M059J (cell line): ENCODE results near the gene GRK5. TPM values are rescaled to one million over a fixed set of nuclear protein-coding genes. Genes with fewer than 3 reads are reported as not detected.
"Not testable (repeated sequence)": the region's sequence is repeated elsewhere in the genome, so short reads cannot be mapped to it uniquely, and the experiment has no call there.

Experiments
- DNase-seq: peaks from one replicate; pipeline ENCODE4 v3.0.0-alpha.2; 2012; ENCODE audit warnings: low read depth
- total RNA-seq: library from RNA; depleted of rRNA; stranded (reverse); fragments of >200 nt; shearing (Covaris generic); gene quantifications from 2 replicates; pipeline ENCODE4 v1.2.3, GENCODE V29; 2014

Gene GRK5
- total RNA-seq, 1 experiment from 2014 or later = 4.4 TPM

DNA sequence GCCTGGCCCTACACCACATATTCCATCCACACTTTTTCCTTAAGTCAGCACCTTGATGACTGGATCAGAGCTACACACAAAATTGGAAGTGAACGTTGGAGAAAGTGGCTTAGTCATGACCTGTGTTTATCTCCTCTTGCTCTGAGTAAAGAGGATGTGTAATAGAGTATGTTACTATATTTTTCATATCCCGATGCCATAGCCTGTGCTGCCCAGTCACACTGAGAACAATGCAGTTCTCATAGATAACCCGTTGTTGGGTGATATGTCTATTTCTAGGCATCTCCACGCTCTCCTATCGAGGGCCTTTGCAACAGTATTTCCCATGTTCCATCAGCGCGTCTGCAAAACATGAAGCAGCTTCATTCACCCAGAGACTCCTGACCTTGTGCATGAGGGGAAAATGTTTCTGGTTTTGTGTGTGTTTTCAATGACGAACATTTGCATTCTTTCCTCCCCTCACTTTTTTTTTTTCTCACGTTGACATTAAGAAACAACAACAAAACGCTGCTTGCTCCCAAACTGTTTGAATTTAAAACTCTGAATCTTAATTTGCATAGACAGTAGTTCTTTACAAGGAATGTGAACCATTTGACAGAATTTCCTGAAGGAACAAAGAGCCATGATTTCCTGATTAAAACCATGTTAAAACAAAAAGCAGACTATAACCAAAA is 43.4 kb downstream of the GRK5 start:
- DNase-seq = peak; percentile 92

DNA sequence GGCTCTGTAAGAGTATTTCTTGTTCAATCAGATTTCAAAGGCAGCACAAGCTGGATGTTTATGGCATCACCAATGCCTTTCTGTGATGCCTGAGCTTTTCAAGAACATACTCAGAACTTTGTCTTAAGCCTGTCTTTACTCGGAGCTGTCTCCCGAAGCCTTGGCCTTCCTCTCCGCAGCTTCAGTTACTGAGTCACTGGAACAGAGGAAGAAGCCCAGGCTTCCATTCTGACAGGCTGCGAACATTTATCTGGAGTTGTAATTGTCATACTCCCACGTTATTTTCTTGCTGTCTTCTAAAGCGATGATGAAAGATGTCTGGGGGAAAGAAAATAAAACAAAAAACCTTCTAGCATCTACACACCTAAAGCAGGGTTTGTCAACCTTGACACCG is 43.9 kb downstream of the GRK5 start:
- DNase-seq = peak; percentile 36

DNA sequence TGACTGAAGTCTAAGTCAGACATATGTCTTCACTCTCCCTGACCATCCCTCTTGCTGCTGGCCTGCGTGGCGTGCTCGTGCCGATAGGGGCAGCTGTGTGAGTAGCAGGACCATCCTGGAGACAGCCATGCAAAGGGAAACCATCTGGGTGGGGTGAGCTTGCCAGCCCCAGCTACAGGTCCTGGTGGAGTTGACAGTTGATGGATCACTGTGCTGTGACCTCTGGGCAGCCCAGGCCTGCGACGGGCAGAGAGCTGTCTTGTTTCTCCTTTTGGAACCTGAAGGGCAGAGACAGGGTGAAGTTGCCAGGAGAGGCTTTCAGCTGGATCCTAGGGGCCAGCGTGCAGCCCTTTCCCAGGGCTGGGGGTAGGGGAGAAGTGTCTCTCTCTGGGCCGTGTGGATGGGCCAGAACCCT is 44.7 kb downstream of the GRK5 start:
- no peak for DNase-seq

DNA sequence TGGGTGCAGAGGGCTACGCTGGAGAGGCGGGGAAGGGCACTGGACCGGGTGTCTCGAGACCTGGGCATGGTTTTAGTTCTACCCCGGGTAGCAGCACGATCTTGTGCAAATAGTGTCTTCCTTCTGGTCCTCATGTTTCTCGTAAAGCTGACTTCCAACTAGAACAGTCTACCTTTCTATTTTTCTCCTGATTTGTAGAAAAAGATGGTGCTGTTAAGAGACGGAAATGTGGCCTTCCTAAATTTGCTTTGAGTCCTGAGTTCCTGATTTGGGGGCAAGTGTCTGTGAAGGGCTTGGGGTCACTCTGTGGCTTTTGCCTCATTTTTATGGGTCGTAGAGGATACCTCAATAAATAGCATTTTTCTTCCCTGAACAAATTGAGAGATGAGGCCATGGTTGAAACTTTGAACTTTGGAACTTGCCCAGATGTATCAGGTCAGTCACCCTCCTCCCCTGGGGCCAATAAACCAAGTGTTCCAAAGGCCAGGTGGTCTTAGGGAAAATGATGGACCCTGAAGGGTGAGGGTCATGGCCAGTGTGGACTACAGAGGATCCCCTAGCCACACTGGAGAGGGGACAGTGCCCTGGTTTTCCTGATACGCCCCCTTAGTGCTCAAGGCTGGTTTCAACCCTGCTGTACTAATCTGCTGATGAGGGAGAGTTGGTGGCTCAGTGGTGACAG is 45.2 kb downstream of the GRK5 start:
- DNase-seq = no peak

DNA sequence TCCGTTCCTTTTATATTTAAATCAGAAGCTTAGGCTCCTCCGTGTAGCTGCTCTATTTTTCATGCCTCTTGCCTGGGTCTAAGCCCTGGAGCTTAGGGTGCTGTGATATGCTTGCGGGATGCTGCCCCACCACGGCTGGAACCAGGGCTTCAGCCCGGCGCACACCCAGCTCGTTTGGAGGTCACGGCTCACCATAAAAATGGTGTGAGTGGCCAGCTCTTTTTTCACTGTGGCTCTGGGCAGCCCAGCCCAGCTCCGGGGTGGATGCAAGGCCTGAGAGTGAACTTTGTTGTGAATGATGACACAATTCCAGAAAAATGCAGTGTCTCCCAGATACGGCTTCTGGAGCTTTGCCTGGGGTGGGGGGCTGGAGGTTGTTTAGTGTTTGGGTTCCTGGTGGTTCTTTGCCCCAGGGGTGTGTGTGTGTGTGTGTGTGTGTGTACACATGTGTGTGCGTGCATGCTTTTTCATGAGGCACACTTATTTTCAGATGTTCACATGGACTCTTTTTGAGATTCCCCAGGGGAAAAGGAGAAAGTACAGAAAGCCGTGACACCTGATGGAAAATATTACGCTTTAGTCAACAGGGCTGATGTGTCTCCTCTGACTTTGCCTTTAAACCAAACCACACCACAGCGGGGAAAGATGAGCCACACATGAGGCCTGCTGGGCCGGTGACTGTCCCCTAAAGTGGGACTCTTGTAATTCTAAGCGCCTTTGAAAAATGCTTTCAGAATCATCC is 46.2 kb downstream of the GRK5 start:
- DNase-seq = peak; percentile 97

DNA sequence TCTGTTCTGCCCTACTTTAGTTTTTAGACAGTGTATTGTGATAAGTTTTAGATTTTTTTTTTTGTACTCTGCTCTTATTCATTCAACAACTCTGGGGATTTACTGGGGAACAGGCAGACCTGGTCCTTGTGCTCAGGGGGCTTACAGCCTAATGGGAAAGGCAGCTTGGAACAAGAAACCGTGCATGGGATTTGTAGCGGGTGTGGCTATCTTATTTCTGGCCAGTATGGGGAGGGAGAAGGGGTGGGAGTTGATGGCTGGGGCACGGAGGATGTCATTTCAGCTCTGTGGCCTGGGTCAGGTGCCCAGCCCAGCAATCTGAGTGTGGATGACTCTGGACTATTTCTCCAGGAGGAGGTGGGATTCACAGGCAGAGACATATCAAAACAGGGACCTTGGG is 47.0 kb downstream of the GRK5 start:
- no peak for DNase-seq

DNA sequence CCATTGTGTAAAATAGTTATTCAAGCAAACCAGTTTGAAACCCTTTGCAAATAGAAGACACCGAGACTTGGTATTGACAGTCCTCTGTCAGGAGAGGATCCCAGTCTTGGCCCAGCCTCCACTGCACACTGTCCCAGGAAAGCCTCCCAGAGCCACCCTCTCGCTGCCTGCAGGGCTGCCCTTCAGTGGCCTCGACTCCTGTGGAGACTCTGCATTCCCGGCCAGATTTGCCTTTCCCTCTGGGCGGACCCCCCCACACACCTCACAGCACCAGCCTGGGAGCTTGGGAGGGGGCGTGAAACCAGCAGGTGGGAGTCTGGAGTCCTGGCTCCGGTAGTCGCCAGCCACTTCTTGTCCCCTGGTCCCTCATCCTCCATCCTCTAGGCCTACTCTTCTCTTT is 48.7 kb downstream of the GRK5 start:
- no peak for DNase-seq

DNA sequence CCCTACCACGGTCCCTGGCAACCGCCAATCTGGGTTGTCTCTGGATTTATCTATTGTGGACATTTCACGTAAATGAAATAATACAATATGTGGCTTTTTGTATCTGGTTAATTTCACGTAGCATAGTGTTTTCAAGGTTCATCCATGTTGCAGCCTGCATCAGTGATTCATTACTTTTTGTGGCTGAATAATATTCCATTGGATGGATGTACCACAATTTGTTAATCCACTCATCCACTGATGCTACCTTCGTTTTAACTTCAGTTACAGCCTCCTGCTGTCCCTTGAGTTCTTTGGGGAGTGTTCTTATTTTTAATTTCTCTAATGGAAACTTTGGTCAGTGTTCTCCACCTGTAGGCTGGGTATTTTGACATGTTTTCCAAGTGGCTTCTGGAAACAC is 49.5 kb downstream of the GRK5 start:
- DNase-seq = no peak

DNA sequence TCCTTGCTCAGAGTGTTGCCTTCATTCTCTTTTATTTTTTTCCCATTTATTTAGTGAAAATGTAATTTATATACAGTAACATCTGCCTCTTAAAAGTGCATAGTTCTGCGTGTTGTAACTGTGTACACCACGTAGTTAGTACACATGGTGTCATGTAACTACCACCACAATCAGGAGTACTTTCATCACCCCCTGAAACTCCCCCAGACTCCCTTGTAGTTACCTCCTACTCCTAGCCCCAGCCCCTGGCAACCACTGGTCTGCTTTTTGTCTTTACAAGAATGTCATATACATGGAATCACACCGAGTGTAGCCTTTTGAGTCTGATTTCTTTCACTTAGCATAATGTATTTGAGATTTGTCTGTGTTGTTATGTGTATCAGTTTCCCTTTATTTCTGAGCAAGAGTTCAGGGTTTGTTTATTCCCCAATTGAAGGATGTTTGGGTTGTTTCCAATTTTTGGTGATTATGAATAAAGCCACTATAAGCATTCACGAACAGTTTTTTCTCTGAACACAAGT is 50.6 kb downstream of the GRK5 start:
- no peak for DNase-seq

DNA sequence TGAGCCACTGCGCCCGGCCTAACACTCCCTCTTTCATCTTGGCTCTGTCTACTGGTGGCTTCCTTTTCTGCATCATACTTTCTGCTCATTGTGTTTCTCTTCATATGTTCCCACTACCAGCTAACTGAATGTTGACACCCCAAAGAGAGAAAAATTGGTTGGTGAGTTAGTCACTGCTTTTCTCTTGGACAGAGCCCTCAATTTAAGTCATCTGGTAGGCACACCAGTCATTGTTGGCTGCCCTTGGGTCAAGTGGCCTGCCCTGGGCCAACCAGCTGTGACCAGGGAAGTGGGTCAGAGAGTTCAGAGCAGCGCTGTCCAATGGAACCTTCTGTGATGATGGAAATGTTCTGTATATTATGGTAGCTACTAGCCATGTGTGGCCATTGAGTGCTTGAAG is 52.0 kb downstream of the GRK5 start:
- no peak for DNase-seq

DNA sequence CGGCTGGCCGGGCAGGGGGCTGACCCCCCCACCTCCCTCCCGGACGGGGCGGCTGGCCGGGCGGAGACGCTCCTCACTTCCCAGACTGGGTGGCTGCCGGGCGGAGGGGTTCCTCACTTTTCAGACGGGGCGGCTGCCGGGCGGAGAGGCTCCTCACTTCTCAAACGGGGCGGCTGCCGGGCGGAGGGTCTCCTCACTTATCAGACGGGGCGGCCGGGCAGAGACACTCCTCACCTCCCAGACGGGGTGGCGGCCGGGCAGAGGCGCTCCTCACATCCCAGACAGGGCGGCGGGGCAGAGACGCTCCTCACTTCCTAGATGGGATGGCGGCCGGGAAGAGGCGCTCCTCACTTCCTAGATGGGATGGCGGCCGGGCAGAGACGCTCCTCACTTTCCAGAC is 53.6 kb downstream of the GRK5 start:
- not testable (repeated sequence) for DNase-seq

DNA sequence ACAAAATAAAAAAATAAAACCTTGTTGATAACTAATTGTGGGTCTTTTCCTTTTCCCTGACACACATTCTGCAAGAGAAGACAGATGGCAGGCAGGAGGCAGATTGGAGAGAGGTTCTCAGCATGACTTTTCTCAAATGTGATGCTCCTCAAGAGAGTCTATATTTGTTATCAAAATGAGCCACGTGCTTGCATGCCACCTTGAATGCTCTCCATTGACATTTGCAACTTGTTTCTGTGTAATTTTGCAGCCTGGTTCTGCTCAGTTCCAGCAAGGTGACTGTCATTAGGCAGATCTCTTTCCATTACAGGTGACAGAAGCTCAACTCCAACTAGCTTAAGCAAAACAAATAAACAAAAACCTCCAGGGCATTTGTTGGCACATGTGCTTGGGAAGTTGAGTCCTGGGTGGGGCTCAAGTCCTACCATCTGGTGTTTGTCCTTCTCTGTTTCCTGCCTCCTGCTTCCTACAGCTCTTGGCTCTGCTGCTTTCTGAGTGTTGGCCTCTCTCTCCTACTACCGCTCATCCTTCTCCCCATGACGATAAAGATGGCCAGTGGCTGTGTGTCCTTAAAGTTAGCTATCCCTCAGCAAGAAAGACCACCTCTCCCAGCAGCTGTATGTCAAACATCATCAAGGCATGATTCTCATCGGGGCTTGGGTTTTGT is 56.7 kb downstream of the GRK5 start:
- no peak for DNase-seq

DNA sequence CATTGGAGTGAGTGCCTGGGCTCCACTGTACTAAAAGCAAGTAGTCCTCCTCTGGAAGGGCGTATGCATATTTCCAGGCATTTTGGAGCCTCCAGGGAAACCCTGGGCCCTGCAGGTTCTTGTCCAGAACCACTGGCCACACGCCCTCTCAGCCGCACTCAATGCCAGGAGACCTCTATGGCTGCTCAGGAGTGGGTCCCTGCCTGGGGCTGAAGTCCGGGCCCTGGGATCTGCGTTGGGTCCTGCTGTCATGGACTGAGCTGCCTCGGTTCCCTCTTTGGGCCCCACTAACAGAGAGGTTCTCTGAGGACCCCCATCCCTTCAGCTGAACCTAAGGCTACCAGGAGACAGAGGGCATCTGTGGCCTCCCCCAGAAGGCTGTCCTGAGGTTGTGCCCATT is 58.3 kb downstream of the GRK5 start:
- DNase-seq = no peak

DNA sequence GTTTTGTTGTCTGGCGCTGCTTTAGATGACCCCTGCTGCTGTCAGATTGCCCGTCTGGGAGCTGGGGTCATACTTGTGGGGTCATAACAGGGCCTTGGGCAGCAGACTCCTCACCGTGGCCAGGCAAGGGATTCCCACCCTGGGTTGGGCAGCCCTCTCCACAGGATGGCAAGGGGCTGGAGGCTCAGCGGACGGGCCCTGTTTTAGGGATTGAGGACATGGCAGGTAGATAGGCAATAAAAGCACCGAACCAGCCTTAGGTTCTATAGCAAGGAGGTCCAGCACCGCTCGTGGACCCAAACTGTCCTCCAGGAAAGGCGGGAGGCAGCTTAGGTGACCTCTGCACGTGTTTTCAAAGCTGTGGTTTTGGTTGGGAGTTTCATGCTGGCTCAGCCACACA is 60.0 kb downstream of the GRK5 start:
- no peak for DNase-seq

DNA sequence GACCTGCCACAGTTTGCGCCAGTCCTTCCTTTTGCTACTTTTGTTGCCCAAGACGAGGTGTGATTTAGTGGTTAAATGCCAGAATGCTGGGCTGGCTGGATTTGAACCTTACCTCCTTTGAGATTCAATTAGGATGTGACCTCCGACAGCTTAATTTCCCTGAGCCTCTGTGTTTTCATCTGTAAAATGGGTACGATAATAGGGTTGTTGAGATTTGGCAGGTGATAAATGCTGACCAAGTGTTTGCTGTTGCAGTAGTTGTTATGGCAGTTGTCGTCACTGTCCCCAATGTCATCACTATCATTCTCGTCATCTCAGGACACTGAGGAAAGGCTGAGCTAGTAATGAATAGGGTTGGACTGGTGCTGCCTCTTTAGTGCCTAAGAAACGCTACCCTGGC is 61.1 kb downstream of the GRK5 start:
- no peak for DNase-seq

DNA sequence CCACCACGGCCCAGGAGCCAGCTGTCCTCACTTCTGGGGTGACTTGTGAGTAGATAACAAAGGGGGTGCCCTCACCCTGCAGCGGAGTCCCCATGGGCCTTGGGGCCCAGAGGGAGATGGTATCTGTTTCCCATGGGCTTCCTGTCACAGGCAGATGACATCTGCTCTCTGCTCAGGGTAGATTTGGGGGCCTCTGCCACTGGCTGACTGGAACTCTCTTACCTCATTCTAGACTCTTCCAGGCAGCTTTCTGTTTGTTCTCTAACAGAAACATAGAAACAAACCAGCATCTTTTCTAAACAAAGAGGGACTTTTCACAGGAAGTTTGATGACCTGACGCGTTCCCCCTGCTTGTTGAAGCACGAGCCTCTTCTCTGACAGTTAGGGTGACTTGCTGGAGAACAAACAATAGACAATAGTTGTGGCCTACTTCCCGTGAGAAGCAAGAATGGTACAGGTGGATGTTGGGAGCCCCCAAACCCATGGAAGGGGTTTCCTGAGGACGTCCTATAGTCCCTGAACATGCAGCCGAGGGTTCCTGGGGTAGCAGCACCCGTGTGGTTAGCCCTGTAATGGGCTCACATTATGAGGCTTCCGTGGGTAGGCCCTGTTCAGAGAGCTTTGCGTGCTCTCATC is 61.6 kb downstream of the GRK5 start:
- DNase-seq = no peak

DNA sequence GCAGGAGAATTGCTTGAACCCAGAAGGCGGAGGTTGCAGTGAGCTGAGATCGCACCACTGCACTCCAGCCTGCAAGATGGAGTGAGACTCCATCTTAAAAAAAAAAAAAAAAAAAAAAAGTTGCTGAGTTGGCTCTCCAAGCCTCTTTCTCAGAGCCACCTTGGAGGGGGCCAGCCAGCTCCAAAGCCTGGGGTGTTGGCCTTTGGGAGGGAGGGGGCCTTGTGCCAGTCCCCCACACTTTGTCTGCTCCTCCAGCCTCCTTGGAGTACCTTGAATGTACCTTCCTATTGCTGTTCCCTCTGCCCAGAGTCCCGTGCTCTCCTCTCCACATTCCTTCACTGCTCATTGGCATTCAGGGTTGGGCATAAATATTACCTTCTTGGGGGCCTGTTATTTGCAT is 62.4 kb downstream of the GRK5 start:
- no peak for DNase-seq

DNA sequence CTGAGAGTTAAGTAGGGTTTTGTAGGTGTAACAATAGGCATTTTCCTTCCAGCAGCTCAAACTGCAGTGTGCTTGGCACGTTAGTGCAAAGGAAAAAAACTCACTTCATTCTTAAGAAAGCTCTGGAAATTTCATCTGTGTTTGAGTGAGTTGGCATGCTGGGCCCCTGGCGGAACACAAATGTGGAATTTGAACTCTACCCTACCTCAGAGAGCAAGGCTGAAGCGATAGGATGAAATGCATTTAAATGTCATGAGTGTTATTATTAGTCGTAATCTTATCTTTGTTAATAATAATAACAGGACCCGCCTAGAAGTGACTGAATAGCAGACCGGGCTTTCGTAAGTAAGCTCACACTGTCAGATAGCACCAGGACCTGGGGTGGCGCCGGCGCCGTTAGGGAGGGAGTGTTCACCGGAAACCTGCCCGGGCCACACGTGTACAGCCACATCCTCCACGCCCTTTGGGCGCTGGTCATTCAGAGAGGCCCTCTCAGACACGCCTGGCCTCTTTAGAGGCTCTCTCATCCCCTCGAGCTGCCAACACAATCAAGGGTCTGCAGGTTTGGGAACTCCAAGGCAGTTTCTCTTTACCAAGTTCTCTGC is 63.5 kb downstream of the GRK5 start:
- DNase-seq = no peak

DNA sequence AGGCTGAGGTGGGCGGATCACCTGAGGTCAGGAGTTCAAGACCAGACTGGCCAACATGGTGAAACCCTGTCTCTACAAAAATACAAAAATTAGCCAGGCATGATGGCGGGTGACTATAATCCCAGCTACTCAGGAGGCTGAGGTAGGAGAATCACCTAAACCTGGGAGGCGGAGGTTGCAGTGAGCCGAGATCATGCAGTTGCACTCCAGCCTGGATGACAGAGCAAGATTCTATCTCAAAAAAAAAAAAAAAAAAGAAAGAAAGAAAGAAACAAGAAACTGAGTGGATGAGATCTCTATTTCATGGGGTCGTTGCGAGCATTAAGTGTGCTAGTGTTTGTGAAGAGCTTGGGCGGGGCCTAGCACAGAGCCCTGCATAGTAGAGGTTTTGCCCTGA is 65.0 kb downstream of the GRK5 start:
- DNase-seq = not testable (repeated sequence)

DNA sequence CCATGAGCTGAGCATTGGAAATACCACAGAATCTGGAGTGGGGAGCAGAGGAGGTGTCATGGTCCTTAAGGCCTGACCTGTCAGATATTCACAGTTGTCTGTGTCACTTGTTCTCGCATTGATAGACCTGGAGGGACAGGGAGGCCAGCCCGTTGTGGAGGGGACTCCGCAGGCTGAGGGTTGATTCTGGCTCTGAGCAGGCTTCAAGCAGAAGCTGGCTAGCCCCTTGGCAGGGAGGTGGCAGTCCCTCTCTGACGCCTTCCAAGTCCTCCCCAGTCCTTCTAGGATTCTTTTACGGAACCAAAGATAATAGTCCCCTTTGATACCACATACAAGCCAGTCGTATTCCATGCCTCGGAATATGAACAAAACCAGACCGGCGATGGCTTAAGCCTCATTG is 65.4 kb downstream of the GRK5 start:
- DNase-seq = no peak

DNA sequence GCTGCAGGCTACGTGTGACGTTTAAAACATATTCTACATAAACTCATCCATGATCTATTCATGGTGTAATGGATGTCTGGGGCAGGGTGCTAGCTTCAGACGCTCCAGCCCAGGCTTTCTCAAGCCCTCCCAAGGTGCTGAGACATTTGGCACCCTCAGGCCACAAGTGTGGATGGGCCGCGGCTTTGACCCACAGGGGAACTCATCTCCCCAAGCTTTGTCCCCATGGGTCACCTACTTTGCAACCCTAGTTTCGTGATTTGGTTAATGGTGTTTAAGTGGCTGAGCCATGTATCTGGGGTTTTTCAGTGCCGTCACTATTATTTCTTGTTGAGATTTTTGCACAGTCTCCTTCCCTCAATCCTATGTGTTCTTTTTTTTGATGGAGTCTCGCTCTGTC is 66.0 kb downstream of the GRK5 start:
- DNase-seq = no peak
